Measurements from ENCODE around the gene BTAF1.
"Not testable (repeated sequence)": the region's sequence is repeated elsewhere in the genome, so short reads cannot be mapped to it uniquely, and the experiment has no call there.

BTAF1 gene

DNA sequence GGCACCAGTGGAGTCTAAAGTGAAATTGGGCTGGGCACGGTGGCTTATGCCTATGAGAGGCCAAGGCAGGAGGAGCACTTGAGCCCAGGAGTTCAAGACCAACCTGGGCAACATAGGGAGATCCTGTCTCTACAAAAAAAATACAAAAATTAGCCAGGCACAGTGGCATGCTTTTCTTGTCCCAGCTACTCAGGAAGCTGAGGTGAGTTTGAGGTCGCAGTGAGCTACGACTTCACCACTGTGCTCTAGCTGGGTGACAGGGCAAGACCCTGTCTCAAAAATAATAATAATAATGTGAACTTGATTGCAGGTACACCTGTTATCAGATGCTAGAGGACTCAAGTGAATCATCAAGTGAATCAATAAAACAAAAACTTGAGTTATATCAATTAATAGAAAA, 108.0 kb downstream of the BTAF1 start:
- Mint-ChIP-seq H3K36me3 (ENCODE audit: low read depth) (peaks cover 77% of the 10 kb centered on the region), H3K4me1 (no peaks in the 10 kb centered on the region), H3K9me3 (peaks cover 5% of the 10 kb centered on the region), H3K4me3 (no peak overlapping the region), H3K27ac (no peak overlapping the region), H3K27me3 (ENCODE audit: low read depth) (no peaks in the 10 kb centered on the region)
- no peak for TF ChIP-seq CTCF (IDR thresholded peaks at IDR 0.05; ENCODE audit: unreplicated experiment in 3 of 3)

GRCh38 chr10:92033070-92033469, 109.5 kb downstream of the BTAF1 start:
- H3K27me3 Mint-ChIP-seq (ENCODE audit: low read depth); H3K27ac Mint-ChIP-seq; H3K9me3 Mint-ChIP-seq; H3K4me1 Mint-ChIP-seq; H3K4me3 Mint-ChIP-seq: not testable (repeated sequence)
- H3K36me3 Mint-ChIP-seq (ENCODE audit: low read depth) = peaks cover 74% of the 10 kb centered on the region

- H3K9me3 Mint-ChIP-seq = peaks cover 6% of the 10 kb centered on the region
- no peaks in the 10 kb centered on the region for H3K4me1 Mint-ChIP-seq
- H3K27me3 Mint-ChIP-seq (ENCODE audit: low read depth) = peaks cover 2% of the 10 kb centered on the region
- H3K36me3 Mint-ChIP-seq (ENCODE audit: low read depth) = peaks cover 48% of the 10 kb centered on the region
- TF ChIP-seq CTCF (IDR thresholded peaks at IDR 0.05; ENCODE audit: unreplicated experiment in 3 of 3) = no peak
- H3K27ac Mint-ChIP-seq = no peak overlapping the region
- no peak overlapping the region for H3K4me3 Mint-ChIP-seq
Observed at GRCh38 chr10:92038949-92039348, 115.4 kb downstream of the BTAF1 start.

- H3K27ac Mint-ChIP-seq = no peak overlapping the region
- peaks cover 16% of the 10 kb centered on the region for H3K36me3 Mint-ChIP-seq (ENCODE audit: low read depth)
- H3K9me3 Mint-ChIP-seq = peaks cover under 1% of the 10 kb centered on the region
- no peak for TF ChIP-seq CTCF (IDR thresholded peaks at IDR 0.05; ENCODE audit: unreplicated experiment in 3 of 3)
- H3K4me1 Mint-ChIP-seq = no peaks in the 10 kb centered on the region
- H3K27me3 Mint-ChIP-seq (ENCODE audit: low read depth) = peaks cover 20% of the 10 kb centered on the region
- H3K4me3 Mint-ChIP-seq = no peak overlapping the region
Observed at GRCh38 chr10:92042541-92042940, 119.0 kb downstream of the BTAF1 start.

DNA sequence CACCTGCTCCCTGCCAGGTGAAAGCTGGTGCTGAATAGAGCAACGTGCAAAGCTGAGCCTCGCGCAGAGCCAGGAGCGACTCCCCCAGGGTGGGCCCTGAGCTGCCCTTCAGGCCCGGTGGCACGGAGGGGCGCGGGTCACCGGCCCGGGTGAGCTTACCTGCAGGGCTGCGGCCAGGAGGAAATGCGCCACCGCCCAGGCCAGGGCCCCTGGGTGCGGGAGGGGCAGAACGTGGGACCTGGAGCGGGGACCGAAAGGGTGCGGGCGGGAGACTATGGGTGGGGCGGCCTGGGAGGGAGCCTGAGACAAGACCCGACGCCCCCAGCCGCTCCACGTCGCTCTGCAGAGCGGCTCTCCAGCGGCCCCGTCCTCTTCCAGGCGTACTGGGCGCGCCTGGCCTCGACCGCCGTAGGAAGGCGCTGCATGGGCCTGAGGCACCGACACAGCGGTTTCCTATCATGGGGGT, 122.1 kb downstream of the BTAF1 start:
- H3K4me1 Mint-ChIP-seq = no peaks in the 10 kb centered on the region
- TF ChIP-seq CTCF (IDR thresholded peaks at IDR 0.05; ENCODE audit: unreplicated experiment in 3 of 3) = no peak
- H3K27ac Mint-ChIP-seq = no peak overlapping the region
- H3K9me3 Mint-ChIP-seq = no peaks in the 10 kb centered on the region
- H3K36me3 Mint-ChIP-seq (ENCODE audit: low read depth) = peaks cover 5% of the 10 kb centered on the region
- peaks cover 20% of the 10 kb centered on the region for H3K27me3 Mint-ChIP-seq (ENCODE audit: low read depth)
- no peak overlapping the region for H3K4me3 Mint-ChIP-seq

- Mint-ChIP-seq H3K27me3 (ENCODE audit: low read depth) (peaks cover 20% of the 10 kb centered on the region), H3K4me1 (no peaks in the 10 kb centered on the region), H3K27ac (no peak overlapping the region), H3K4me3 (no peak overlapping the region), H3K9me3 (no peaks in the 10 kb centered on the region), H3K36me3 (ENCODE audit: low read depth) (peaks cover 5% of the 10 kb centered on the region)
- no peak for TF ChIP-seq CTCF (IDR thresholded peaks at IDR 0.05; ENCODE audit: unreplicated experiment in 3 of 3)
Observed at GRCh38 chr10:92047215-92047614, 123.6 kb downstream of the BTAF1 start.
